Inferior parietal cortex (tissue), 1 donor: ENCODE results near the gene TENM3.
"Not testable (repeated sequence)": the region's sequence is repeated elsewhere in the genome, so short reads cannot be mapped to it uniquely, and the experiment has no call there.

Source experiments
- DNase-seq: peaks from one replicate; pipeline ENCODE4 v3.0.0-alpha.2; 2016; ENCODE audit errors: extremely low spot score

Gene TENM3

DNA sequence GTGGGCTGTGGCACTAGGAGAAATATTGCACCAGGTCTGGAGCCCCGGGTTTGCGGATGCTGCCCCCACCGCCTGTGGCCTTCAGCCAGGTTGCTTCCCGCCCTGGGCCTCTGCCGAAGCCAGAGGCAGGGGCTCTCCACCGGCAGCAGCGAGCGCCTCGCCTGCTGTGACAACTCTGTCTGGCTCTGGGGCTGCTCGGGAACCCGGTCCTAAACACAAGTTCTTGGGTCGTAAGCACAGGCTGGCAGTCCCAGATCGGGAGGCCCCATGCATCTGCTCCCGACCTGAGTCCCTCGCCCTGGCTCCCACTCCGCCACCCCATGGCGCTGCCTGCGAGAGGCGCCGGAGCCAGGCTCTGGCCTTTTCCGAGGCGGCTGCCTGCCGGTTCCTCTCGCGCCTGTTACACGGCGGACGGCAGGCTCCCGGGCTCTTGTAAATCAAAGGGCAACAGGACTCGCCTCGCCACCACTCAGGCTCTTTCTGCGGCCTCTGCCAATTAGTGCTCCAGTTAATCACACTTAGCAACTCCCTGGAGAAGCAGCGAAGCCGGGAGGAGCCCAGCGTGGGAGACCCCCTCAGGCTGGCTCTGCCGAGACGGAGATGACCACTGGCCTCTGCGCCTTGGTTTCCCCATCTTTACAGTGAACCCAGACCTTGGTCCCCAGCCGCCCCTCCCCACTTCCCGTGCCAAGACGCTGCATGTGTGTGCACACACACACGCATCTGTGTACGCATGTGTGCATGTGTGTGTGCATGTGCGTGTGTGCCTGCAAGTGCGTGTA is 564.8 kb downstream of the TENM3 start:
- DNase-seq = no peak

- DNase-seq = no peak
These were observed 565.6 kb downstream of the TENM3 start for GRCh38 chr4:182808673-182809416.

GRCh38 chr4:182809417-182810102 is 566.4 kb downstream of the TENM3 start:
- no peak for DNase-seq

GRCh38 chr4:182810103-182810615 is 567.0 kb downstream of the TENM3 start:
- DNase-seq = no peak

- no peak for DNase-seq
These were observed 569.7 kb downstream of the TENM3 start for GRCh38 chr4:182812916-182813315.

- not testable (repeated sequence) for DNase-seq
These were observed 570.9 kb downstream of the TENM3 start for GRCh38 chr4:182814065-182814464.

GRCh38 chr4:182818926-182819730 is 575.9 kb downstream of the TENM3 start:
- DNase-seq = no peak

GRCh38 chr4:182819751-182820150 is 576.5 kb downstream of the TENM3 start:
- DNase-seq = no peak

- no peak for DNase-seq
These were observed 579.4 kb downstream of the TENM3 start for GRCh38 chr4:182822554-182822953.

DNA sequence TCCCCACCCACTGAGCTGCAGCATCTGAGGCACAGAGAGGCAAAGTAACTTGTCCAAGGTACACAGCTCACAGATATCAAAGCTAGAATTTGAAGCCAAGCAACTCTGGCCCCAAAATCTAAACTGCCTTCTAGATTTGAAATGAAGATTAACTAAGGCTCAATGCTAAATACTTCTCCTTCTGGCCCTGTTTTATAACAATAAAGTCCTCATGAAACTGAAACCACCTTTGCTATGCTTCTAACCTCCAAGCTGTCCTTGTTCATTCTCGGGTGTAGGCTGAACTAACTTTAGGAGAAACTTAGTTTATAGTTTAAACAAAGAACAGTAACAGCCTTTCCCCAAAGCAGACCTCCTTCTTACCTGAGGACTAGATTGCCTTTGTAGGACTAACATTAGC is 580.4 kb downstream of the TENM3 start:
- DNase-seq = no peak

- no peak for DNase-seq
These were observed 581.8 kb downstream of the TENM3 start for GRCh38 chr4:182825003-182825402.

GRCh38 chr4:182825786-182826185 is 582.6 kb downstream of the TENM3 start:
- no peak for DNase-seq

DNA sequence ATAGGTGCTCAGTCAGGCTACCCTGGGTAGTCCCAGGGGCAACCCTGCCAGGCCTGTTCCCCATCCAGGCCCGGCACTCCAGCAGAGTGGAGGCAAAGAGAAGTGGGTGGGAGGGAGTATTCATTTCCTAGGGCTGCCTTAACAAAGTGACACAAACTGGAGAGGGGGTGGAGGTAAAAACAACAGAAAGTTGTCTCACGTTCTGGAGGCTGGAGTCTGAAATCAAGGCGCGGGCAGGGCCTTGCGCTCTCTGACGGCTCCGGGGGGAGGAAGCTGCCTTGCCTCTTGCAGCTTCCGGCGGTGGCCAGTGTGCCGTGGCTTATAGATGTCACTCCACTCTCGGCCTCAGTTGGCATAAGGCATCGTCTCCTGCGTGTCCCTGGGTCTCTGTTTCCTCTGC is 583.2 kb downstream of the TENM3 start:
- no peak for DNase-seq

DNA sequence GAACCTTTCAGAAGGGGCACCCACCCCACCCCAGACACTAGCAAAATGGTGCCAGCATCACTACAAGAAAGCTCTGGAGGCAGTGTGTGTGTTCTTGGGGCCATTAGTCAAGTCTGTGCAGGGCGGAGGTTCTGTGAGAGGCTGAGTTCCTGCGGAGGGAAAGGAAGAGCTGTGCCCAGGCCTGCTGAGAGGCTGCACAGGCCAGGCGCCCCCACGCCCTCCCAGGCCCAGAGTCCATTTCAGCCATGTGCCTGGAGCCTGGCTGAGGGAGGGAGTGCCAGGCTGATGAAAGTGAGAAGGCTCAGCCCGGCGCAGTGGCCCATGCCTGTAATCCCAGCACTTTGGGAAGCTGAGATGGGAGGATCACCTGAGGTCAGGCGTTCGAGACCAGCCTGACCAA is 584.0 kb downstream of the TENM3 start:
- no peak for DNase-seq

- no peak for DNase-seq
These were observed 584.8 kb downstream of the TENM3 start for GRCh38 chr4:182827954-182828353.

DNA sequence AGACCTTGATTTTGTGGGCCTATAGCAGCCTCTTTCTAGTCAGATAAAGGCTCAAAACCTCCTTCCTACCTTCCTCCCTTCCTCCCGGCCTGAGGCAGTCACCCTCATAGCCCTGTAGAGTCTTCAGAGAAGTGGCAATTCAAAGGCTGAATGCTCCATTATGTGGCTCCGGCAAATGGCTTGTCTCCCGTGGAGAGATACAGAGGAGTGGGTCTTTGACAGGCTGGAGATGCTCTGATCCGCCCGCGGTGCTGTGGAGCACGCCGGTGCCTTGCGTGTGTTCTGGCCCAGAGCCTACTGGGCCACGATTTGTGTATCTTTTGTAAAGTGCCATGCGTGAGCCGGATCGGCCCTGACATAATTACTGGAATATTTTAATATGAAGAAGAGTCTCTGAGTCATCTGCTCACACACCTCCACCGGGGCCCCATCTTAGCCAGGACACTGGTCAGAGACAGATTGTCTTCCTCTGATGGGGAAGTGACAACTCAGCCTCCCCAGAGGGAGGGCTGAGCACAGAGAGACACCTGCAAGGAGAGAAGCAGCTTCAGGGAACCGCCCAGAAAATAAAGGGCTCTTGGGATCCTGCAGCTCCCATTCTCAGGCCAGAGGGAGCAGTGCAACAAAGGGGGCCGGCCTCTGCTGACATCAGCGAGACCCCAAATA is 585.3 kb downstream of the TENM3 start:
- no peak for DNase-seq

DNA sequence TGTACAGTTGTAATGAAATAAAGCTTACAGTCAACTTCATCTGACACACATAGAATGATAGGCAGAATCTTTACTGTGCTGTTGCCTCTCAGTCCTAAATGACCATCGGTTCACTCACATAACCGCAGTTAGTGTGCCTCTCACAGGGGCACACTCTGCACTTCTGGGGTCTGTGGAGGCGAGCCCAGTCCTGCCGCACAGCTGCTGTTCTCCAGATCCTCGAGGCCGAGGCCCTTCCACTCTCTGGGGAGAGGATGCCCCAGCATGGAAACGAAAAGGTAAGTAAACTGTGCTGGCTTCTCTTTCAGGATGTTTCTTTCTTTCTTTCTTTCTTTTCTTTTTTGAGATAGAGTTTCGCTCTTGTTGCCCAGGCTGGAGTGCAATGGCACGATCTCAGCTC is 586.0 kb downstream of the TENM3 start:
- no peak for DNase-seq

DNA sequence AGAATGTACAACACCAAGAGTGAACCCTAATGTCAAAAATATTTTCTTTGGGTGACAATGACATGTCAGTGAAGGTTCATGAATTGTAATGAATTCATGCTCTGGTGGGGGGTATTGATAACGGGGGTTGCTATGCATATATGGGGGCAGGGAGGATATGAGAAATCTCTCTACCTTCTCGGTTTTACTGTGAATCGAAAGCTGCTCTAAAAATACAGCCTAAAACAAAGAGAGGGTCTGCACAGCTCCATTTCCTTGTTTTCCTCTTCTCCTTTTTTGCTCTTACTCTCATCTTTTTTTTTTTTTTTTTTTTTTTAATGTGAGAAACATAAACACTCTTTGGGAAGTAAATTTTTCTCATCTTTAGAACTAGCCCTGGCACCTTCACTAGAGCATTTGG is 588.2 kb downstream of the TENM3 start:
- no peak for DNase-seq

DNA sequence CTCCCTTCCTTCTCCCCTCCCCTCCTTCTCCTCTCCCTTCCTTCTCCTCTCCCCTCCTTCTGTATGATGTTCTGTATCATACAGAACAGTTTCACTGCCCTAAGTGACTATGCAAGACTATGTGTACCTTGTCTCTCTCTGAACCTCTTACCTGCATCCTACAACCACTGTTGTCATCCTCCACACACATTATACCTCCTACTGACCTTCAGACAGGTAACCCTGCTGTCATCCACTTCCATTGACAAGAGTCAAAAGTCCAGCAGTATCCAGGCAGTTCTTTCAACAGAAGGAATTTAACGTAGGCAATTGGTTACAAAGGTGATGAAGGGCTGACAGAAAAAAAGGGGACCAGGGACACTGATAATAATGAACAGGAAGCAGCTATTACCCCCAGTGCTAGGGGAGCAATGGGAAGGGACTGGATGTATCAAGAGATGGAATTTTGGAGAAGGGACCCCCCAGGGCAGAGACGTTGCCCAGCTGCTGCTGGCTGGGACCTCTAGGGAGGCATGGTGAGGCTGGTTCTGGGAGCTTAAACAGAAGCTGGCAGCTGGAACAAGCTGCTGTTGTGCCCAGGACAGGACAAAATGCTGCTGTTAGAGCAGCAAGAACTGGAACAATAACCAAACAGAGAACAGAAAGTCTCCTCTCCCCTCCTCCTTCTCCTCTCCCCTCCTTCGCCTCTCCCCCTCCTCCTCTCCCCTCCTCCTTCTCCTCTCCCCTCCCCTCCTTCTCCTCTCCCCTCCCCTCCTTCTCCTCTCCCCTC is 589.3 kb downstream of the TENM3 start:
- no peak for DNase-seq

DNA sequence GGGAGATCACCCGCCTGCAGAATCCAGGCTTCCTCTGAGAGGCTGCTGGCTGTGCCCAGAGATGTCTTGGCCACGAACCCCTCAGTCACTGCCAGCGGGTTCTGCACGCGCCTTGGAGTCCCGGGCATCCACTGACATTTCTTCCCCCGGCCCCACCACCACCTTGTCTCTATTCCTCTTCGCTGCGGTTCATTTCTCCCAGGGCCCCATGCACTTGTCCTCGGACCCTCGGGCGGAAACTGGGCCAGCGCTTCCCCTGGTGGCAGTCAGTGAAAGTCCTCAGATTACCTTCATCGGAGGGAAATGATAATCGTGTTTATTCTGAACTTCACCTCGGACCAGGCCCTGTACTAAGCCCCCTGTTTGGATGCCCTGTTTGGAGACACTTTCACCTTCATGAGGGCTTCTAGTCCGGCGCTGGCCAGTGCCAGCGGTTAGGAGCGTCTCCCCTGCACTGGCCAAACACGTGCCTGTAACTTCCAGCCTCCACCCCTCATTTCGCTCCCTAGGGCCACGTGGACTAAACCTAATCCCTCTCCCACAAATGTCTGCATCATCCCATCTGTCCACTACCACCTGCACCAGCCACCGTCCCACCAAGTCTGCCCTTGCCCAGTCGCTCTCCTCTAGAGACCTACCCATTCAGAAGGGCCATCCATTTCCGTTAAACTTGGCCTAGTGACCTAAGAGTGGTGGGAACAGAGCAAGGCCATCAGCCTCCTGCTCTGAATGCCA is 592.0 kb downstream of the TENM3 start:
- no peak for DNase-seq
